GM21717 (cell line): ENCODE measurements around the gene CNP.
A peak's percentile ranks its signal among the peaks of the same experiment; 100 is the strongest.
"Not testable (repeated sequence)": the region's sequence is repeated elsewhere in the genome, so short reads cannot be mapped to it uniquely, and the experiment has no call there.

Experiments
- ATAC-seq: cut with Tn5 transposase; IDR thresholded peaks from one replicate; pipeline ENCODE4 v1.9.1; 2021; ENCODE audit warnings: mild to moderate bottlenecking, moderate library complexity; ENCODE audit not compliant: unreplicated experiment

Gene CNP

GRCh38 chr17:42001729-42002128 is 35.1 kb downstream of the CNP start:
- no peak for ATAC-seq

DNA sequence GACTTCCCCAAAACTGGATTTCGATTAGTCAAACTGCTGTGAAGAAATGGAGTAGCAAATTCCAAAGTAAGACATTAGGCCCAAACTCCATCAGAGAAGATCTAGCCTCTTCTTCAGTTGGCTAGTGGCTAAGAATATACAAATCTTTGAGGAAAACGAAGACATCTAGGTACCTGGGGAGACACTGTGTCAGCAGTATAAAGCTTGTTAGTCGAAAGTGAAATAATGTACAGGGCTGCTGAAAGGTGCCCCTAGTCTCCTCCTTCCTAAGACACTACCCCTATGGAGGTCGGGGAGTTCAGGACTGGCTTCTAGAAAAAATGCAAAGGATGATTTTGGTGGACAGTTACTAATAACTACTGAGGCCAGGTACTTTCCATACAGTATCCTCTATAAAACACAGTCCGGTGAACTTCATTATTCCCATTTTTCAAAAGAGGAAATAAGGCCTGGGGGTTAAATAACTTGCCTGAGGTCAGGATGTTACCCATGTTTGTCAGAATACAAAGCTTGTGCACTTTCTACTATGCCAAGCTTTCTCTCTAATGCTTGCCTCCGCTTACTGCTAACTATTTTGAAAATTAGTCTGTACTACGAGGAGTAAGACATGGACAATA is 35.7 kb downstream of the CNP start:
- ATAC-seq = no peak

GRCh38 chr17:42002792-42003301 is 36.3 kb downstream of the CNP start:
- no peak for ATAC-seq

DNA sequence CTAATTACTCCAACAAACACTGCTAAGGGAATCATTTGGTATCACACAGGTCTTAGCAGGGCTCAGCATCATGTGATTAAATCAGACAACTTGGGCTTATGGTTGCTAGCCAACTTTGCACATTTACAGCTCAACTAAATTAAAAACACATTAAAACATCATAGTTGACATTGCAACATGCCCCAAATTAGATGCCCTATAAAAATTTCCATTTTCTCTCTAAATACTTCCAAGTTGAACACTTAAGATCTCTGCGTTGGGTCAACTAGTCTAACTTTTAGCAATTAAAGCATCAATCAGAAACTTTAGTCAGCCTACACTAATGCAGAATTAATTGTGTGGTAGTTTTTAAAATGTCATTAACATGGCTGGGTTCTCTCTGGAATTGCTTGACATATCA is 38.6 kb downstream of the CNP start:
- ATAC-seq = no peak

- no peak for ATAC-seq
Observed at GRCh38 chr17:42009170-42009569, 42.6 kb downstream of the CNP start.

DNA sequence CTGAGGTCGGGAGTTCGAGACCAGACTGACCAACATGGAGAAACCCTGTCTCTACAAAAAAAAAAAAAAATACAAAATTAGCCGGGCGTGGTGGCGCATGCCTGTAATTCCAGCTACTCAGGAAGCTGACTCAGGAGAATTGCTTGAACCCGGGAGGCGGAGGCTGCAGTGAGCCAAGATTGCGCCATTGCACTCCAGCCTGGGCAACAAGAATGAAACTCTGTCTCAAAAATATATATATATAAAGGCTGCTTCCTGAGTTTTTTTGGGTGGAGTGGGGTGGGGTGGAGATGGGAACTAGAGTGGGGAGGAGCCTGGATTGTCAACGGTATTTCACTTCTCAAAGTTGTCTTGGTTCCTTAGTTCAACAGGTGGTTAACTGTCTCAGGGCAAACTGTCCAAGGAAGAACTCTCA is 43.7 kb downstream of the CNP start:
- not testable (repeated sequence) for ATAC-seq

DNA sequence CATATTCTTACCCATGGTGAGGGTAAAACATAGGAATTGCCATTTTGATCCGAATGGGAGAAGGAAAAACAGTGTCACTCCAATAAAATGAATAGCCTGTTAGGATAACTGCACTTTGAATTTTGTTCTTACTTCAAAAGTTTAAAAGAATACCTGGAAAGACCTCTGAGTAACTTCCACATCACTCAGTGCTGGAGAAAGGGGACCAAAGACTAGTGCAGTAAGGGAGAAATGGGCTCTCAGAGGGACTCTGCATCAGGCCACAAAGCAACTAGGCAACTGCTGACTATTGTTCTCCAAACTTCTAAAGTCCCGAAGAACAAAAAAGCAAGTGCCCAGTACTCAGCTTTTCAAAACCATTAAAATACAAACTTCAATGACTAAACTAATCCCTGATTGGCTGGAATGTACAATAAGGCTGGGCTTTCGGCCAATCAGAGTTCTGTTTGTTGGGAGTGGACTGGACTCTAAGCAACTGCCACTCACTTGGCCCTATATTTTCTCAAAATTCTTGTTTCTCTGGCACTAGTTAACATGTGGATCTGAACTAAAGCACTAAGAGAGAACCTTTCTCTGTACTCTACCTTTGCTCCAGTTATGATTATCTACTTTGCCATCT is 44.4 kb downstream of the CNP start:
- ATAC-seq = no peak

DNA sequence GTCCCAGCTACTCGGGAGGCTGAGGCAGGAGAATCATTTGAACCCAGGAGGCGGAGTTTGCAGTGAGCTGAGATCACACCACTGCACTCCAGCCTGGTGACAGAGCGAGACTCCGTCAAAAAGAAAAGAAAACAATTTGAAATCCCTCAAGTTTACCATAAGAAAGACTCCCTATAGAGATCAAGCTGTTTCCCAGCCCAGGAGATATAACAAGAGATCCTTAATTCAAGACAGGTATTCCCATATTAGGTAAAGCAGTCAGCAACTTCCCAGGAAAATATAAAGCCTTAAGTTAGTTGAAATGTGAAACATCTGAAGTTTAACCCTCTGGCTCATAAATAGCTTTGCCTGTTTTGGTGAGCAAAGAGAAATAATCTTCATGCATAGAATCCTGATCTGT is 45.8 kb downstream of the CNP start:
- ATAC-seq = not testable (repeated sequence)

- ATAC-seq = not testable (repeated sequence)
Observed at GRCh38 chr17:42013740-42014139, 47.1 kb downstream of the CNP start.

- no peak for ATAC-seq
Observed at GRCh38 chr17:42016411-42016831, 49.8 kb downstream of the CNP start.

- peak; percentile 75 for ATAC-seq
Observed at GRCh38 chr17:42016941-42017865, 50.6 kb downstream of the CNP start, which contains the start of gene DNAJC7. Gene DNAJC7, minus strand, starts transcription at chr17:42017439. Its CDS starts 23 bp downstream, at chr17:42017416.

GRCh38 chr17:42017866-42018200 is 51.2 kb downstream of the CNP start:
- no peak for ATAC-seq

DNA sequence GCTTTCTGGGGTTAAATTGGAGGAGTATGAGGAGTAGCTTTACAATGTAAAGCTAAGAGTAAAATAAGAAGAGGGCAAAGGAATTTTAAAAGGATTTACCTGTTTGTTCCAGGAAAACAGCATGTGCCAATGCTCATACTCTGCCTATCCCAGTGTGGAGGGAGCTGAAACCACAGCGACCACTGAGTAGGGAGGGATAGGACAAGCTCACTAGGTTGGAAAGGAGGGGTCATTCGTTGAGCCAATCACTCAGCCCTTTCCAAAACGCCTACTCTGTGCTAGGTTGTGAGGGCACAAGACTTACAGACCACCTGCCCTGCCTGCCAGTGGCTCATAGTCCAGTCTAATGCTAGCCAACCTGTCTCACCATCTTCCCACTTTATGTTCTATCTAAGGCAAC is 51.7 kb downstream of the CNP start:
- ATAC-seq = no peak

- ATAC-seq = no peak
Observed at GRCh38 chr17:42018988-42019387, 52.4 kb downstream of the CNP start.

DNA sequence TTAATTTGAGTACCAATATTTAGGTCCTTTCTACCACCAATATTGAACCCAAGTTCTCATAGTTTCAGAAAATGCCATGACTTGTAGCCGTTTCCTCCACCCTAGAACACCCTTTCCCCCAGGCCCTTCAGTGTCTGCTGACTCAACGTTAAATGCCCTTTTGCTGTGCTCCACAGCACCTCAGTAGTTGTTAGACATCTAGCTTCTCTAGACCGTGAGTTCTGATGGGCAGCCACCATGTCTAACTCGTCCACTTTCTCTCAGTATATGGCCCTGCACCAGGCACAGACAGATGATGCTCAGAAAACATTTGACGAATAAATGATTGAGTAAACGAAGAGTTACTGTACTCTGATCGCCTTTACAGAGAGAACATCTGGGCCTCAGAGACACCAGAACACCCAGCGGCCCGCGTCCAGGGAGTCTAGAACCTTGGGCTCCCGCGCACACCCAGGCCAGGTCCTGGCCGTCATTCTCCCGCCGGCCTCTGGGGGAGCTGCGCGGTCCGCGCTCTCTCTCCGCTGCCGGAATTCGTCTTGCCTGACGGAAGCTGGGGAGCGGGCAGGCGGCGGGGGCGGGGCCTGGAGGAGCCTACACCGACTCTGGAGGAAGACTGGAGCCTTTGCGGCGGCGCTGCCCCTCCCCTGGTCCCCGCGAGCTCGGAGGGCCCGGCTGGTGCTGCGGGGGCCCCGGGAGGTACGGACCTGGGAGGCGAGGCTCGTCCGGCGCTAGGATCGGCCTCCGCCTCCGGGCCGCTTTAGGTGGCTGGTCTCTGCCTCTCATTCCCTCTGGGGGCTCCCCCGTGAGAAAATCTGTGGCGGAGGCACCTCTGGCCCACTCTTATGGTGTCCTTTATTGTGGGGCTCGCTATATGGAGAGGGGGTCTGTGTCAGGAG is 53.2 kb downstream of the CNP start, which contains the start of gene NKIRAS2:
NKIRAS2 (plus strand) TSS at position 582 of the 896 bp plus-strand sequence. CDS start 1,488 bp downstream, outside the sequence.
- ATAC-seq = peak; percentile 40

GRCh38 chr17:42020845-42021244 is 54.2 kb downstream of the CNP start:
- ATAC-seq = not testable (repeated sequence)

DNA sequence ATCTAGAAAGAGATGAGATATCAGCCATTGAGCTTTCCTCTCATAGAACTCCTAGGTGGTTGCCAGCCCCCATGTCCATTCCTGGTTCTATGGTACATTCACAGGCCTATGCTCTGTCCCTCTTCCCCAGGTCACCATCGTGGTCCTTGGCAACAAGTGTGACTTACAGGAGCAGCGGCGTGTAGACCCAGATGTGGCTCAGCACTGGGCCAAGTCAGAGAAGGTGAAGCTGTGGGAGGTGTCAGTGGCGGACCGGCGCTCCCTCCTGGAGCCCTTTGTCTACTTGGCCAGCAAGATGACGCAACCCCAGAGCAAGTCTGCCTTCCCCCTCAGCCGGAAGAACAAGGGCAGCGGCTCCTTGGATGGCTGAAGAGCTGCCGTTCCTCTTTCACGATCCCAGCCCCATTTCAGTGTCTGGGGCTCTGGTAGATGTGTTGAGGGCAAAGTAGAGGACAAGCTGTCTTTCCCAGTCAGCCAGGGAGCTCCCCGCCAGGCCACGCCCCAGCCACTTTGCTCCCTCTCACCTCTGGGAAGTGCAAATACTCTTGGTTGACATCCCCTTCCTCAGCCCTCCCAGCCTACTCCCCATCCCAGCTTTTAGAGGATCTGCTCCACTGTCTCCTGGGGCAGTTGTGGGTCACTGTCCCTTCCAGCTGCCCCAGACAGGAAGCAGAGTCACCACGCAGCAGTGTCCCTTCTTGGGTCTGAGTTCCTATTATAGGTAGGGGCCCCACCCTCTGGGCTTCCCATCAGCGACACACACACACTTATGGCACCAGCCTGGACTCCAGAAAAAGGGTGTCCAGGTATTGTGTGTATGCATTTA is 57.1 kb downstream of the CNP start:
- ATAC-seq = no peak

DNA sequence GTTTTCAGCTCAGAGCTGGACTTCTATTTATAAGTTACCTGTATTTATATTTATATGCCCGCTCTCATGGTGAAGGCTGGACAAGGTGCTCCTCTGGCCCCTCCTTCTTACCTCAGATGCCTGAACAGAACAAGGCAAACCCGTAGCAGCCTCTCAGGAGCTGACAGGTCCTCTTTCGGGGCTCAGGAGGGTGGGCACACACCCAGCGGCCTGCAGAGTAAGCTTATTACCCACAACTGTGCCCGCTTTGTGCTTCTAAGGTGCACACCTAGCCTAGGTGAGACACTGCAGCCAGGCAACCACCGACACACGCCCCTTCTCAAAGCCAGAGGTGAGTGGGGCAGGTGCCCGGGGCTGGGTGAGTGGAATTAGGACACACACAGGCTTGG is 58.6 kb downstream of the CNP start:
- ATAC-seq = no peak

- ATAC-seq = no peak
Observed at GRCh38 chr17:42025936-42026335, 59.3 kb downstream of the CNP start.
